Liver (tissue), 9 donors: ENCODE data around the gene HIVEP3. TPM values are rescaled to one million over a fixed set of nuclear protein-coding genes. Genes with fewer than 3 reads are reported as not detected.

Experiments used
- DNase-seq: peaks from one replicate; pipeline ENCODE4 v3.0.0-alpha.2; 2017; ENCODE audit warnings: low spot score
- H3K27ac ChIP-seq, 2 donors: one replicate each; pipeline ENCODE4 v1.7.0; 2013; ENCODE audit warnings: inconsistent platforms in 2 of 2, low read length in 2 of 2, control low read depth in 1 of 2, low read depth in 1 of 2, mild to moderate bottlenecking in 1 of 2
- H3K27me3 ChIP-seq, 4 donors: one replicate each; pipeline versions ENCODE4 v1.6.1 to v1.7.0; 2013; ENCODE audit warnings: low read length in 3 of 4, inconsistent platforms in 1 of 4, mild to moderate bottlenecking in 1 of 4, moderate library complexity in 1 of 4; ENCODE audit not compliant: control insufficient read depth in 4 of 4, insufficient read depth in 4 of 4
- H3K36me3 ChIP-seq, 4 donors: one replicate each; pipeline versions ENCODE4 v1.6.1 to v1.7.0; 2013; ENCODE audit warnings: low read length in 3 of 4, mild to moderate bottlenecking in 3 of 4, low read depth in 1 of 4, moderate library complexity in 1 of 4; ENCODE audit not compliant: control insufficient read depth in 4 of 4, insufficient read depth in 3 of 4
- H3K4me1 ChIP-seq, 4 donors: one replicate each; pipeline versions ENCODE4 v1.6.1 to v1.7.0; 2013; ENCODE audit warnings: low read length in 3 of 4, mild to moderate bottlenecking in 3 of 4, moderate library complexity in 1 of 4; ENCODE audit not compliant: control insufficient read depth in 4 of 4, insufficient read depth in 4 of 4
- H3K4me3 ChIP-seq, 3 donors: one replicate each; pipeline versions ENCODE4 v1.6.1 to v1.7.0; 2013; ENCODE audit warnings: low read length in 3 of 3, control low read depth in 1 of 3, low read depth in 1 of 3, mild to moderate bottlenecking in 1 of 3
- H3K9ac ChIP-seq, 2 donors: one replicate each; pipeline ENCODE4 v1.7.0; 2013; ENCODE audit warnings: low read length in 2 of 2, mild to moderate bottlenecking in 2 of 2, moderate library complexity in 2 of 2, control low read depth in 1 of 2, low read depth in 1 of 2
- H3K9me3 ChIP-seq, 4 donors: one replicate each; pipeline versions ENCODE4 v1.6.1 to v1.7.0; 2013; ENCODE audit warnings: low read length in 3 of 4; ENCODE audit not compliant: control insufficient read depth in 4 of 4
- EGR1 ChIP-seq, 2 donors: IDR thresholded peaks; 2 replicates each; pipeline ENCODE4 v1.6.1; 2016 to 2018; ENCODE audit warnings: antibody characterized with exemption in 2 of 2, low read depth in 2 of 2
- FOXA1 ChIP-seq: IDR thresholded peaks from 2 replicates; pipeline ENCODE4 v1.6.1; 2016; ENCODE audit warnings: antibody characterized with exemption
- FOXA2 ChIP-seq: IDR thresholded peaks from 2 replicates; pipeline ENCODE4 v1.6.1; 2016; ENCODE audit warnings: antibody characterized with exemption
- HNF4A ChIP-seq, 2 donors: conservative IDR thresholded peaks; 2 replicates each; pipeline ENCODE4 v1.6.1; 2016; ENCODE audit warnings: antibody characterized with exemption in 2 of 2, mild to moderate bottlenecking in 2 of 2
- HNF4G ChIP-seq: IDR thresholded peaks from 2 replicates; pipeline ENCODE4 v1.6.1; 2016; ENCODE audit warnings: antibody characterized with exemption
- JUND ChIP-seq, 2 donors: IDR thresholded peaks; 2 replicates each; pipeline ENCODE4 v1.6.1; 2016; ENCODE audit warnings: antibody characterized with exemption in 2 of 2
- NR2F2 ChIP-seq: IDR thresholded peaks from 2 replicates; pipeline ENCODE4 v1.6.1; 2016; ENCODE audit warnings: antibody characterized with exemption
- RAD21 ChIP-seq, 2 donors: IDR thresholded peaks; 2 replicates each; pipeline ENCODE4 v1.6.1; 2016; ENCODE audit warnings: antibody characterized with exemption in 2 of 2, mild to moderate bottlenecking in 2 of 2
- SP1 ChIP-seq: IDR thresholded peaks from 2 replicates; pipeline ENCODE4 v1.6.1; 2018; ENCODE audit warnings: antibody characterized with exemption, mild to moderate bottlenecking
- TAF1 ChIP-seq: conservative IDR thresholded peaks from 2 replicates; pipeline ENCODE4 v1.6.1; 2016; ENCODE audit warnings: antibody characterized with exemption, mild to moderate bottlenecking
- whole genome bisulfite sequencing: extraction: QIAGEN DNeasy Blood & Tissue Kit; methylation state at CpG from one replicate; pipeline ENCODE4 v1.1.7; 2013; 5-methylcytosine and 5-hydroxymethylcytosine counted together
- polyA plus RNA-seq, 2 donors: library from polyadenylated mRNA; stranded (reverse) in 1 of 2; unstranded in 1 of 2; fragments of 200-250 nt in 1 of 2; fragments of >200 nt in 1 of 2; fragmentation: Nextera tagmentation in 1 of 2; extraction: Ambion mirVana in 1 of 2; gene quantifications; one replicate each; pipeline versions ENCODE4 v1.2.1 to v1.2.3, GENCODE V29; 2013 to 2015
- total RNA-seq, 2 donors: library from RNA; depleted of rRNA; stranded (reverse); fragments of >200 nt; gene quantifications; one replicate each; pipeline ENCODE4 v1.2.3, GENCODE V29; 2014
- TF ChIP-seq, protein P1 (sequence below): IDR thresholded peaks from 2 replicates; pipeline ENCODE4 v1.6.1; 2016; ENCODE audit warnings: antibody characterized with exemption
- TF ChIP-seq, protein P2 (sequence below): IDR thresholded peaks from 2 replicates; pipeline ENCODE4 v1.6.1; 2016; ENCODE audit warnings: antibody characterized with exemption
- TF ChIP-seq, protein P3 (sequence below): fragments of 150-350 bp; IDR thresholded peaks from 2 replicates; pipeline ENCODE4 v1.5.1; 2017; ENCODE audit warnings: improper control_type of control experiment, low read depth, low read length; ENCODE audit not compliant: missing input control
- TF ChIP-seq, protein P4 (sequence below): IDR thresholded peaks from 2 replicates; pipeline ENCODE4 v1.6.1; 2016; ENCODE audit warnings: antibody characterized with exemption
- donor health status: healthy.
- donor health status: healthy.
- donor health status: healthy.
- donor health status: healthy.
- donor health status: healthy.

Gene HIVEP3
- total and polyA plus RNA-seq, 4 donors: 0.93 to 1.6 (median 1.4) TPM

DNA sequence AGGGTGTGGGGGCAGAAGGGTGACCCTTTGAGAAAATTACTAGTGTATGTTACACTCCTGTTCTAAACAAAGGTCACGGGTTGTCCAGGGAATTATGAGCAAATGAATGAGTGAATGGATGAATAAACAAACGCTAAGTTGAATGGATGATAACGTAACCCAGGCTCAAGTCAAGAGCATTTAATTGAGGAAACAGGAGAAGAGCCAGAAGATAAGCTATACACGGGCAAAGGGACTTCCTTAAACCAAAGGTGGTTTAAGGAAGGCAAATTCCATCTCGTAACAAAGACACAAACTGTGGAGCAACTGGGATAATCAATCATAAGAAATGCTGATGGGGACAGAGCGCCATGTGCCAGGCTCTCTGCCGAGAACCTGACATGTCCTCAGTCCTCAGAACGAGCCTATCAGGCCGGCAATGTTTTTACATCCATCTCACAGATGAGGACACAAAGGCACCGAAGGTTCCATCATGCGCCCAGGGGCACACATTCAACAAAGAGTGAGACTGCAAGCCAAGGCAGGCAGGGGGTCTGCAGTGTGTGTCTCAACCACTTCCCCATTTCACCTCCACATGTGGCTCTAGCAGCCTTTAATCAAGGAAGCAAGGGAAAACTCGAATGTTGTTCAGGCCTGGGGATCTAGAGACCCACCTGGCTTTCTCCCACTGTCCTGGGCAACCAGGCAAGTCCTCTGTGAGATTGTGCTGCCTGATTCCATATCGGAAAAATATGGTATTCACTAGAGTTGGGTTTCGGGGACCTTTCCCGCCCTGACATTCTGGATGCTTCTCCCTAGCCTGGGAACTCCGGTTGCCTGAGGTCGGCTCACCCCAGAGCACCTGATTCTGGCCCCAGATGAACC, 307.4 kb downstream of the HIVEP3 start:
- Histone ChIP-seq H3K9me3 (no peaks in the 10 kb centered on the region), H3K4me3 (no peak overlapping the region), H3K9ac (no peak overlapping the region), H3K27me3 (no peaks in the 10 kb centered on the region), H3K4me1 (no peaks in the 10 kb centered on the region), H3K27ac (no peak overlapping the region), H3K36me3 (no peaks in the 10 kb centered on the region)
- 90% methylated on average over 17 of the region's 17 CpGs for WGBS
- DNase-seq: no peak
- TF ChIP-seq HNF4G (no peak), NR2F2 (no peak), EGR1 (IDR thresholded peaks at IDR 0.05; ENCODE audit: low read depth in 2 of 2) (no peak), RAD21 (IDR thresholded peaks at IDR 0.05) (no peak), FOXA1 (no peak), TAF1 (no peak), JUND (IDR thresholded peaks at IDR 0.05) (no peak), FOXA2 (no peak), HNF4A (conservative IDR thresholded peaks at IDR 0.05) (no peak), SP1 (no peak)
- TF ChIP-seq, protein P1, sequence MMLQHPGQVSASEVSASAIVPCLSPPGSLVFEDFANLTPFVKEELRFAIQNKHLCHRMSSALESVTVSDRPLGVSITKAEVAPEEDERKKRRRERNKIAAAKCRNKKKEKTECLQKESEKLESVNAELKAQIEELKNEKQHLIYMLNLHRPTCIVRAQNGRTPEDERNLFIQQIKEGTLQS: no peak
- TF ChIP-seq, protein P2, sequence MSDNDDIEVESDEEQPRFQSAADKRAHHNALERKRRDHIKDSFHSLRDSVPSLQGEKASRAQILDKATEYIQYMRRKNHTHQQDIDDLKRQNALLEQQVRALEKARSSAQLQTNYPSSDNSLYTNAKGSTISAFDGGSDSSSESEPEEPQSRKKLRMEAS: no peak
- TF ChIP-seq, protein P3, sequence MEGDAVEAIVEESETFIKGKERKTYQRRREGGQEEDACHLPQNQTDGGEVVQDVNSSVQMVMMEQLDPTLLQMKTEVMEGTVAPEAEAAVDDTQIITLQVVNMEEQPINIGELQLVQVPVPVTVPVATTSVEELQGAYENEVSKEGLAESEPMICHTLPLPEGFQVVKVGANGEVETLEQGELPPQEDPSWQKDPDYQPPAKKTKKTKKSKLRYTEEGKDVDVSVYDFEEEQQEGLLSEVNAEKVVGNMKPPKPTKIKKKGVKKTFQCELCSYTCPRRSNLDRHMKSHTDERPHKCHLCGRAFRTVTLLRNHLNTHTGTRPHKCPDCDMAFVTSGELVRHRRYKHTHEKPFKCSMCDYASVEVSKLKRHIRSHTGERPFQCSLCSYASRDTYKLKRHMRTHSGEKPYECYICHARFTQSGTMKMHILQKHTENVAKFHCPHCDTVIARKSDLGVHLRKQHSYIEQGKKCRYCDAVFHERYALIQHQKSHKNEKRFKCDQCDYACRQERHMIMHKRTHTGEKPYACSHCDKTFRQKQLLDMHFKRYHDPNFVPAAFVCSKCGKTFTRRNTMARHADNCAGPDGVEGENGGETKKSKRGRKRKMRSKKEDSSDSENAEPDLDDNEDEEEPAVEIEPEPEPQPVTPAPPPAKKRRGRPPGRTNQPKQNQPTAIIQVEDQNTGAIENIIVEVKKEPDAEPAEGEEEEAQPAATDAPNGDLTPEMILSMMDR: no peak
- TF ChIP-seq, protein P4, sequence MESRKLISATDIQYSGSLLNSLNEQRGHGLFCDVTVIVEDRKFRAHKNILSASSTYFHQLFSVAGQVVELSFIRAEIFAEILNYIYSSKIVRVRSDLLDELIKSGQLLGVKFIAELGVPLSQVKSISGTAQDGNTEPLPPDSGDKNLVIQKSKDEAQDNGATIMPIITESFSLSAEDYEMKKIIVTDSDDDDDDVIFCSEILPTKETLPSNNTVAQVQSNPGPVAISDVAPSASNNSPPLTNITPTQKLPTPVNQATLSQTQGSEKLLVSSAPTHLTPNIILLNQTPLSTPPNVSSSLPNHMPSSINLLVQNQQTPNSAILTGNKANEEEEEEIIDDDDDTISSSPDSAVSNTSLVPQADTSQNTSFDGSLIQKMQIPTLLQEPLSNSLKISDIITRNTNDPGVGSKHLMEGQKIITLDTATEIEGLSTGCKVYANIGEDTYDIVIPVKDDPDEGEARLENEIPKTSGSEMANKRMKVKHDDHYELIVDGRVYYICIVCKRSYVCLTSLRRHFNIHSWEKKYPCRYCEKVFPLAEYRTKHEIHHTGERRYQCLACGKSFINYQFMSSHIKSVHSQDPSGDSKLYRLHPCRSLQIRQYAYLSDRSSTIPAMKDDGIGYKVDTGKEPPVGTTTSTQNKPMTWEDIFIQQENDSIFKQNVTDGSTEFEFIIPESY: no peak

DNA sequence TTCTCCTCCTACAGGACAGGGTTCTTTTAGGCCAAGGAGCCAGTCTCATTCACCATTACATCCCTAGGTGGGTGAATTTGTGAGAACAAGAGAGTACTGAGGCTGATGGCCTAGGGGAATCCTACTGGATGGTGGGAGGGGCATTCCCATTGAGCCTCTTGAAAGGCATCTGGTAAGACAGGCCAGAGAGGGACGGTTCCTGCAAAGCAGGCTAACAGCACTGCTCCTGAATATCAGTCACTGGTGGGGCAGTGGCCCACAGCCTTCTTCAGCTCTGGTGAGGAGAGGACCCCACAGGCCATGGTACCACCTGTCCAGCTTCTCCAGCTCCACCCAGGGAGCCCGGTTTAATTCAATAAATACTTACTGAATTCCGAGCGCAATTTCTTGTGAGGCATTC, 308.4 kb downstream of the HIVEP3 start:
- H3K4me3 ChIP-seq: no peak overlapping the region
- no peaks in the 10 kb centered on the region for H3K4me1 ChIP-seq
- no peaks in the 10 kb centered on the region for H3K9me3 ChIP-seq
- 99% methylated on average over 4 of the region's 4 CpGs for WGBS
- no peak overlapping the region for H3K9ac ChIP-seq
- no peaks in the 10 kb centered on the region for H3K27me3 ChIP-seq
- H3K27ac ChIP-seq: no peak overlapping the region
- TF ChIP-seq, protein P1: no peak
- TF ChIP-seq JUND (IDR thresholded peaks at IDR 0.05): no peak
- TF ChIP-seq TAF1: no peak
- TF ChIP-seq SP1: no peak
- TF ChIP-seq, protein P2: no peak
- no peak for TF ChIP-seq FOXA2
- no peak for TF ChIP-seq NR2F2
- no peak for TF ChIP-seq RAD21 (IDR thresholded peaks at IDR 0.05)
- no peaks in the 10 kb centered on the region for H3K36me3 ChIP-seq
- no peak for DNase-seq
